Endothelial cell of umbilical vein (primary cell): ENCODE data around the gene TCN1. TPM values are rescaled to one million over a fixed set of nuclear protein-coding genes. Genes with fewer than 3 reads are reported as not detected.

Experiments
- BruUV-seq: library from RNA; stranded (reverse); fragments of 400-500 nt; replicated peaks from 2 replicates; lab custom pipeline; 2021; lab: Mats Ljungman, UMichigan
- CTCF ChIA-PET: fragments of 300-600, 350-600 bp; sonication (Branson Sonifier 250); formaldehyde crosslinking; loops from one replicate; lab custom pipeline; 2021; ENCODE audit warnings: antibody characterized with exemption, inconsistent platforms; lab: Charles Lee
- POLR2A ChIA-PET: fragments of 300-600, 350-600 bp; sonication (Branson Sonifier 250); formaldehyde crosslinking; loops from one replicate; lab custom pipeline; 2021; ENCODE audit warnings: antibody characterized with exemption, inconsistent platforms; lab: Charles Lee
- DNase-seq: peaks from one replicate; pipeline ENCODE4 v3.0.0-alpha.2; 2011; ENCODE audit warnings: low read depth, low spot score
- FAIRE-seq: peaks from 2 replicates; lab custom pipeline; 2011; peaks lifted over from hg19 to GRCh38; lab: Jason Lieb, UNC
- H2AFZ ChIP-seq: 2 replicates; pipeline ENCODE4 v1.6.0; 2012; ENCODE audit warnings: low read depth, low read length, control low read depth, inconsistent platforms
- H3K27ac ChIP-seq: 2 replicates; pipeline ENCODE4 v1.5.1; 2011; ENCODE audit warnings: low read depth, mild to moderate bottlenecking, control low read depth, low read length, moderate library complexity; ENCODE audit not compliant: insufficient read depth
- H3K27me3 ChIP-seq, 2 experiments: 2 replicates each; pipeline versions ENCODE4 v1.6.0 to v1.6.1; 2011; ENCODE audit warnings: low read length in 2 of 2, mixed read lengths in 1 of 2; ENCODE audit not compliant: control insufficient read depth in 2 of 2, insufficient read depth in 2 of 2
- H3K36me3 ChIP-seq, 2 experiments: 2 replicates in 1 of 2; 3 replicates in 1 of 2; pipeline ENCODE4 v1.5.1; 2011; ENCODE audit warnings: low read length in 2 of 2, mild to moderate bottlenecking in 1 of 2, moderate library complexity in 1 of 2; ENCODE audit not compliant: control insufficient read depth in 2 of 2, insufficient read depth in 2 of 2; ENCODE audit errors: extremely low read depth in 1 of 2
- H3K4me1 ChIP-seq: 3 replicates; pipeline ENCODE4 v1.5.1; 2011; ENCODE audit warnings: mild to moderate bottlenecking, low read length; ENCODE audit not compliant: control insufficient read depth, insufficient read depth; ENCODE audit errors: extremely low read depth
- H3K4me2 ChIP-seq: 2 replicates; pipeline ENCODE4 v1.6.1; 2011; ENCODE audit warnings: low read length, control low read depth, mixed read lengths; ENCODE audit not compliant: insufficient read depth
- H3K4me3 ChIP-seq, 3 experiments: fragments of 200-600 bp in 1 of 3; sonication (generic), shearing (Covaris generic) in 1 of 3; replicated peaks in 1 of 3; 2 replicates each; pipeline ENCODE4 v1.5.1; 2011 to 2016; ENCODE audit warnings: control low read depth in 3 of 3, low read length in 3 of 3, mild to moderate bottlenecking in 2 of 3, inconsistent platforms in 1 of 3, low read depth in 1 of 3, moderate library complexity in 1 of 3; ENCODE audit not compliant: insufficient read depth in 1 of 3
- H3K79me2 ChIP-seq: 2 replicates; pipeline ENCODE4 v1.6.0; 2012; ENCODE audit warnings: low read length, inconsistent platforms; ENCODE audit not compliant: control insufficient read depth, insufficient read depth
- H3K9ac ChIP-seq: replicated peaks from 2 replicates; pipeline ENCODE3; 2011; ENCODE audit warnings: low read length, control low read depth; ENCODE audit not compliant: insufficient read depth; ENCODE audit errors: extremely low read depth
- H3K9me1 ChIP-seq: replicated peaks from 3 replicates; pipeline ENCODE4 v1.6.0; 2011; ENCODE audit warnings: mild to moderate bottlenecking, low read length; ENCODE audit not compliant: control insufficient read depth, insufficient read depth; ENCODE audit errors: extremely low read depth
- H3K9me3 ChIP-seq: replicated peaks from 2 replicates; pipeline ENCODE4 v1.5.1; 2012; ENCODE audit warnings: low read length, inconsistent platforms; ENCODE audit not compliant: control insufficient read depth, insufficient read depth
- H4K20me1 ChIP-seq: replicated peaks from 2 replicates; pipeline ENCODE3; 2011; ENCODE audit warnings: mild to moderate bottlenecking, low read length; ENCODE audit not compliant: control insufficient read depth, insufficient read depth; ENCODE audit errors: extremely low read depth
- EZH2 ChIP-seq: IDR thresholded peaks from 2 replicates; pipeline ENCODE4 v1.6.1; 2012; ENCODE audit warnings: borderline replicate concordance, low read depth, mild to moderate bottlenecking, moderate library complexity, low read length, inconsistent platforms; ENCODE audit not compliant: severe bottlenecking
- FOS ChIP-seq: IDR thresholded peaks from 2 replicates; pipeline ENCODE4 v1.6.1; 2011; ENCODE audit warnings: mild to moderate bottlenecking, low read length, moderate library complexity, borderline replicate concordance; ENCODE audit not compliant: insufficient read depth
- GATA2 ChIP-seq: IDR thresholded peaks from 2 replicates; pipeline ENCODE4 v1.7.0; 2011; ENCODE audit warnings: low read depth, mild to moderate bottlenecking, moderate library complexity, mixed read lengths, low read length; ENCODE audit not compliant: insufficient read length, insufficient read depth
- JUN ChIP-seq: IDR thresholded peaks from 2 replicates; pipeline ENCODE4 v1.6.1; 2011; ENCODE audit warnings: borderline replicate concordance, low read depth; ENCODE audit not compliant: insufficient read length, insufficient read depth
- MAX ChIP-seq: IDR thresholded peaks from 2 replicates; pipeline ENCODE4 v1.6.1; 2011; ENCODE audit not compliant: insufficient read depth, insufficient read length
- MYC ChIP-seq: IDR thresholded peaks from one replicate; pipeline ENCODE4 v1.6.1; 2011; ENCODE audit warnings: mild to moderate bottlenecking, low read depth, low read length
- POLR2A ChIP-seq: IDR thresholded peaks from 2 replicates; pipeline ENCODE4 v1.6.1; 2012; ENCODE audit warnings: low read depth, mild to moderate bottlenecking, control low read depth, low read length
- POLR2AphosphoS5 ChIP-seq: IDR thresholded peaks from 2 replicates; pipeline ENCODE4 v1.6.1; 2012; ENCODE audit warnings: low read depth, mild to moderate bottlenecking, control low read depth, low read length, moderate library complexity; ENCODE audit not compliant: insufficient read depth
- dilution Hi-C: fragments of 300-500 bp; cut with MboI; formaldehyde crosslinking; loops from one replicate; pipeline ENCODE4 v1.15.0; 2019; ENCODE audit warnings: low sequenced_read_pairs; ENCODE audit not compliant: extremely low pct_ligation_motif_present
- intact Hi-C: fragments of 100-400 bp; cut with micrococcal nuclease; formaldehyde crosslinking; loops from one replicate; pipeline ENCODE4 v1.10.0; 2022
- polyA plus RNA-seq, 4 experiments: library from polyadenylated mRNA; depleted of rRNA in 3 of 4; stranded (reverse) in 3 of 4; unstranded in 1 of 4; fragments of >200 nt; gene quantifications; 2 replicates each; pipeline versions ENCODE4 v1.2.1 to v1.2.3, GENCODE V29; 2011 to 2012; ENCODE audit warnings: missing spikeins in 1 of 4
- total RNA-seq: library from RNA; stranded (reverse); gene quantifications from 2 replicates; pipeline ENCODE4 v1.2.3, GENCODE V29; 2021
- TF ChIP-seq, protein P1 (sequence below), 2 donors: IDR thresholded peaks; 1 replicate in 1 of 2; 2 replicates in 1 of 2; pipeline ENCODE4 v1.5.1; 2011; ENCODE audit warnings: low read length in 2 of 2, mild to moderate bottlenecking in 2 of 2, moderate library complexity in 2 of 2, control low read depth in 1 of 2, inconsistent platforms in 1 of 2, low read depth in 1 of 2; ENCODE audit not compliant: insufficient read depth in 1 of 2; ENCODE audit errors: extremely low read depth in 1 of 2

Gene TCN1
- total and polyA plus RNA-seq, 2 donors (not counting 3 experiments of a cell fraction or from before 2014, with no cell fraction given): not detected

GRCh38 chr11:59867946-59868345, 1.7 kb upstream of the TCN1 start:
- intact Hi-C loops (no loop called here), dilution Hi-C loops (no loop called here)
- no peak for TF ChIP-seq JUN
- TF ChIP-seq MAX: no peak
- TF ChIP-seq EZH2: no peak
- no peak for TF ChIP-seq GATA2
- no peak for TF ChIP-seq FOS
- no peak for TF ChIP-seq MYC
- TF ChIP-seq POLR2A: no peak
- TF ChIP-seq POLR2AphosphoS5: no peak
- Histone ChIP-seq H3K36me3 (no peaks in the 10 kb centered on the region), H2AFZ (no peak overlapping the region), H3K4me1 (peaks cover 15% of the 10 kb centered on the region), H3K27ac (no peak overlapping the region), H3K27me3 (no peaks in the 10 kb centered on the region), H3K79me2 (no peaks in the 10 kb centered on the region), H3K9me3 (no peaks in the 10 kb centered on the region), H3K9me1 (no peaks in the 10 kb centered on the region), H3K9ac (no peak overlapping the region), H3K4me3 (no peak overlapping the region), H4K20me1 (no peaks in the 10 kb centered on the region), H3K4me2 (no peak overlapping the region)
- CTCF ChIA-PET: no interaction called here
- POLR2A ChIA-PET: no interaction called here
- FAIRE-seq (no peak), DNase-seq (no peak)
- no TSS peak for BruUV-seq

DNA sequence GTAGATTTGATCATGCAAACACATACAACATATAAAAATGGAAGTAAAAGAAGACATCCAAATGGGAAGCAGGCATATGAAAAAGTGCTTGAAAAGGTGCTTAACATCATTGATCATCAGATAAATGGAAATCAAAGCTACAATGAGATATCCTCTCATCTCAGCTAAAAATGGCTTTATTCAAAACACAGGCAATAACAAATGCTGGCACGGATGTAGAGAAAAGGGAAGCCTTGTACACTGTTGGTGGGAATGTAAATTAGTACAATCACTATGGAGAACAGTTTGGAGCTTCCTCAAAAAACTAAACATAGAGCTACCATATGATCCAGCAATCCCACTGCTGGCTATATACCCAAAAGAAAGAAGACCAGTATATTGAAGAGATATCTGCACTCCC, 549 bp upstream of the TCN1 start:
- DNase-seq (no peak), FAIRE-seq (no peak)
- Histone ChIP-seq H3K4me1 (peaks cover 15% of the 10 kb centered on the region), H3K9me1 (no peaks in the 10 kb centered on the region), H3K9me3 (no peaks in the 10 kb centered on the region), H3K4me2 (no peak overlapping the region), H3K27ac (no peak overlapping the region), H3K9ac (no peak overlapping the region), H3K27me3 (no peaks in the 10 kb centered on the region), H3K36me3 (no peaks in the 10 kb centered on the region), H2AFZ (no peak overlapping the region), H3K4me3 (no peak overlapping the region), H3K79me2 (no peaks in the 10 kb centered on the region), H4K20me1 (no peaks in the 10 kb centered on the region)
- TF ChIP-seq, protein P1, sequence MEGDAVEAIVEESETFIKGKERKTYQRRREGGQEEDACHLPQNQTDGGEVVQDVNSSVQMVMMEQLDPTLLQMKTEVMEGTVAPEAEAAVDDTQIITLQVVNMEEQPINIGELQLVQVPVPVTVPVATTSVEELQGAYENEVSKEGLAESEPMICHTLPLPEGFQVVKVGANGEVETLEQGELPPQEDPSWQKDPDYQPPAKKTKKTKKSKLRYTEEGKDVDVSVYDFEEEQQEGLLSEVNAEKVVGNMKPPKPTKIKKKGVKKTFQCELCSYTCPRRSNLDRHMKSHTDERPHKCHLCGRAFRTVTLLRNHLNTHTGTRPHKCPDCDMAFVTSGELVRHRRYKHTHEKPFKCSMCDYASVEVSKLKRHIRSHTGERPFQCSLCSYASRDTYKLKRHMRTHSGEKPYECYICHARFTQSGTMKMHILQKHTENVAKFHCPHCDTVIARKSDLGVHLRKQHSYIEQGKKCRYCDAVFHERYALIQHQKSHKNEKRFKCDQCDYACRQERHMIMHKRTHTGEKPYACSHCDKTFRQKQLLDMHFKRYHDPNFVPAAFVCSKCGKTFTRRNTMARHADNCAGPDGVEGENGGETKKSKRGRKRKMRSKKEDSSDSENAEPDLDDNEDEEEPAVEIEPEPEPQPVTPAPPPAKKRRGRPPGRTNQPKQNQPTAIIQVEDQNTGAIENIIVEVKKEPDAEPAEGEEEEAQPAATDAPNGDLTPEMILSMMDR (IDR thresholded peaks at IDR 0.05; ENCODE audit: extremely low read depth in 1 of 2, insufficient read depth in 1 of 2, low read depth in 1 of 2, low read length in 2 of 2): no peak
- no peak for TF ChIP-seq MYC
- no peak for TF ChIP-seq EZH2
- TF ChIP-seq JUN: no peak
- no peak for TF ChIP-seq MAX
- TF ChIP-seq GATA2: no peak
- TF ChIP-seq POLR2AphosphoS5: no peak
- TF ChIP-seq POLR2A: no peak
- no peak for TF ChIP-seq FOS
- ChIA-PET POLR2A (no interaction called here), CTCF (interaction anchor here (1.1 kb wide), 1 partner anchor 14 kb away, joined by 3 read pairs; no protein-coding TSS in a partner anchor)
- intact Hi-C loops (no loop called here), dilution Hi-C loops (no loop called here)
- no TSS peak for BruUV-seq
